ENCODE measurements around the gene NID2.
A peak's percentile ranks its signal among the peaks of the same experiment; 100 is the strongest.

NID2 gene

GRCh38 chr14:52068615-52069306 lies at the start of gene NID2:
NID2 (minus strand) TSS chr14:52069059; CDS start chr14:52068994, 65 bp downstream.
- DNase-seq (ENCODE audit: low spot score) = peak; percentile 11

GRCh38 chr14:52117111-52117832 lies 48.4 kb upstream of the NID2 start:
- no peak for DNase-seq (ENCODE audit: low spot score)

GRCh38 chr14:52115286-52115685 lies 46.4 kb upstream of the NID2 start:
- no peak for DNase-seq (ENCODE audit: low spot score)

GRCh38 chr14:52112336-52113018 lies 43.6 kb upstream of the NID2 start:
- no peak for DNase-seq (ENCODE audit: low spot score)

- no peak for DNase-seq (ENCODE audit: low spot score)
Observed at GRCh38 chr14:52111583-52111982, 42.7 kb upstream of the NID2 start.

- DNase-seq (ENCODE audit: low spot score) = no peak
Observed at GRCh38 chr14:52110441-52111086, 41.7 kb upstream of the NID2 start.

GRCh38 chr14:52108823-52109222 lies 40.0 kb upstream of the NID2 start:
- no peak for DNase-seq (ENCODE audit: low spot score)

GRCh38 chr14:52106840-52107239 lies 38.0 kb upstream of the NID2 start:
- DNase-seq (ENCODE audit: low spot score) = no peak

- no peak for DNase-seq (ENCODE audit: low spot score)
Observed at GRCh38 chr14:52103416-52103815, 34.6 kb upstream of the NID2 start.

GRCh38 chr14:52095794-52096193 lies 26.9 kb upstream of the NID2 start:
- DNase-seq (ENCODE audit: low spot score) = no peak

- no peak for DNase-seq (ENCODE audit: low spot score)
Observed at GRCh38 chr14:52095336-52095735, 26.5 kb upstream of the NID2 start.

- DNase-seq (ENCODE audit: low spot score) = no peak
Observed at GRCh38 chr14:52094546-52095271, 25.9 kb upstream of the NID2 start.

- DNase-seq (ENCODE audit: low spot score) = no peak
Observed at GRCh38 chr14:52091928-52092327, 23.1 kb upstream of the NID2 start.

- no peak for DNase-seq (ENCODE audit: low spot score)
Observed at GRCh38 chr14:52090936-52091335, 22.1 kb upstream of the NID2 start.

- DNase-seq (ENCODE audit: low spot score) = no peak
Observed at GRCh38 chr14:52089218-52089617, 20.4 kb upstream of the NID2 start.

- no peak for DNase-seq (ENCODE audit: low spot score)
Observed at GRCh38 chr14:52086711-52087110, 17.9 kb upstream of the NID2 start.

GRCh38 chr14:52082903-52083302 lies 14.0 kb upstream of the NID2 start:
- no peak for DNase-seq (ENCODE audit: low spot score)

GRCh38 chr14:52081964-52082363 lies 13.1 kb upstream of the NID2 start:
- no peak for DNase-seq (ENCODE audit: low spot score)

GRCh38 chr14:52080808-52081755 lies 12.2 kb upstream of the NID2 start:
- DNase-seq (ENCODE audit: low spot score) = no peak

GRCh38 chr14:52080158-52080800 lies 11.4 kb upstream of the NID2 start:
- DNase-seq (ENCODE audit: low spot score) = no peak

Measured in cerebellar cortex (tissue), 1 donor.